GM19240 (cell line): ENCODE measurements around the gene CDAN1.

Source experiments
- DNase-seq: peaks from one replicate; pipeline ENCODE4 v3.0.0; 2011; ENCODE audit warnings: low spot score; ENCODE audit not compliant: insufficient read length

Gene CDAN1

DNA sequence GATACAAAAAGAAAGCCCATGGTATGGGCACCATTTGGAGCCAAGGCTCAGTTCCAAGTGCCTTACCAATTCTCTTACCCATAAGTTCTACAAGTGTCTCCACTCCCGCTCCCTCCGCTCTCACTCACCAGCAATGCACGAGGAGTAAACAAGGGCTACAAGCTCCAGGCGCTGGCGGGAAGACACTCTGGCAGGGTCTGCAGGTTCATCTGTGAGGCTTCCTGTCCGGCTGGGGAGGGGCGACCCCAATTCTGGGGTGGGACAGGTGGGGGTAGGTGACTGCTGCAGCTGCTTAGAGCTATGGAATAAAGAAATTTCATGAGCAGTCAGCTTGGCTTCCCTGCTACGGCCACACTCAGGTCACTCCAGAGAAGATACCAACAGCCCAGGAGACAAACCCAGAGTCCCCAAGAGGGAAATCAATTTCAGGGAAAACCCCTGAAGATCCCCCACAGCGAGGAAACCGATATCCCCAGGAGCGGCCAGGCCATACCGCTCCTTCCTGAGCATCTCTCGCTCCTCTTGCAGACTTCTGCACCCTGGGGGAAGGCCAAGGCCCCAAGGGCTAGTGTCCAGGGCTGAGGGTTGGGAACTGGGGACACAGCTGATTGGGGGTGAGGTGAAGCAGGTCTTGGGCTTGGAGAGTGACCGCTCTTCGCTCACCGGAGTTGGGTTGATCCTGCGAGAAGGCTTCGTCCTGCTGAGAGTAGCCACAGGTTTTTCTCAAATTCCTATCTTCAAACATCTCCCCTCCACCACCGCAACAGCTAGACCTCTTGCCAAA is 1.4 kb downstream of the CDAN1 start:
- no peak for DNase-seq

DNA sequence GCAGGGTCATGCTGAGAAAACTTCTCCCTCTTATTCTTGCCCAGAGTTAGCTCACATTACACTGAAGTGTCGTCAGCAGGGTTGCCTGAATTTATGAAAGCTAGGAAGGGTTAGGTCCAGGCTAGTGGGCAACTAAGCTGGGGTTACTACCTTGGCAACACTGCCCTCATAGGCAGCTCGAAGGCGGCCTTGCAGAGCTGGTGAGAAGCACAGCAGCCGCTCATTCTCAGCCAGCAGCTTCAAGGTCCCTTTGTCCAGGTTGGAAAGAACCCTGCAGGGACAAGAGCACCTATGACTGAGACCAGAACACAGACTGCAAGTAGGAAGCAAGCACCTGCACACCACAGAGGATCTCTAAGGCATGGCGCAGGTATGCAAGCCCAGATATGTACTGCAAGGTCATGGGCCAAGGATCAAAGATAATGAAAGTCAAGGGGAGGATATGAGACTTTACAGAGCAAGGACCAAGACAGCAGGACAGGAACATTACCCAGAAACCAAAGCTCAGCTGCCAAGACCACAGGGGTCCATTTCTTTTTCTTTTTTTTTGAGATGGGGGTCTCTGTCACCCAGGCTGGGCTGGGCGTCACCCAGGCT is 2.8 kb downstream of the CDAN1 start:
- no peak for DNase-seq

DNA sequence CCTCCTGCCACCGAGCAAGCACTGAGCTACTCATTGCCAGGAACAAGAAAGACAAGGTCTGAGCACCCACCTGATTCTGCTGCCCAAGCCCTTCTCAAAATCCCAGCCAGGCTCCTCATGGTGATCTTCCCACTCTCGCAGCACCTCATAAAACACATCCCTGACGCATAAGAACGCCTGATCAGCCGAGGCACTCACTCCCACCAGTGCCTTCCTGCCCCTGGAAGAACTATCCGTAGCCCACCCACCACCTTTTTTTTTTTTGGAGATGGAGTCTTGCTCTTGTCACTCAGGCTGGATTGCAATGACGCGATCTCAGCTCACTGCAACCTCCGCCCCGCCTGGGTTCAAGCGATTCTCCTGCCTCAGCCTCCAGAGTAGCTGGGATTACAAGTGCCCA is 3.9 kb downstream of the CDAN1 start:
- DNase-seq, result no peak

DNA sequence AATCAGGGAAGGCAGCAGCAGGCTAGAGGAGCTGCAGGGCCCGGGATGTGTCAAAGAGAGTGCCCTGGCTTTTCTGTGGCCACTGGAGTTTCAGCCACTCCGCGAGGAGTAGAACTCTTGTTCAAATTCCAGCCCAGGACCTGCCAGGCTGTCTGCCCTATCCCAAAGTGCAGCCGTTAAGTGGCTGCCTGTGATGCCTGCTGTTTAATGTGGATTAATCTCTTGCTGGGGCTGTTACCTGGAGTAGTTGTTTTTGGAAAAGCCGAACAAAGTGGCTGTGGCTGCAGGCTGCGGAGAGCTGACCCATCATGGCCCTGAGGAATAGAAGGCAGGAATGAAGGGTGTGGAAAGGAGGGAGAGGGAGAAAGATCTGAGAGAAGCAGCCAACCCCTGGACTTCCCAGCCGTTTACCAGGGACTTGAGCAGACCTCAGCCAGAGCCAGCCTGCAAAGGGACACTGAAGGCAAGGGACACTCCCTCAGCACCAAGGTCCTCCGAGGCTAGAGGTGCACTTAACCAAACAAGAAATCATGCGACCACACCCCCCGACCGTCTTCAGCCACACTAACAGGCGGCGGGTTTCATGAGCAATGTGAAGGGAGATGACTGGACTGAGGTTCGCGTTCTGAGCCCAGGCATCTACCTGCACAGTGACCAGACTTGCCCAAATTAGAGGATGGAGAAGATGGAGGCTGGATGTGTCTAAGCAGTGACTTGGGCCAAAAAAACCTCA is 4.7 kb downstream of the CDAN1 start:
- no peak for DNase-seq

DNA sequence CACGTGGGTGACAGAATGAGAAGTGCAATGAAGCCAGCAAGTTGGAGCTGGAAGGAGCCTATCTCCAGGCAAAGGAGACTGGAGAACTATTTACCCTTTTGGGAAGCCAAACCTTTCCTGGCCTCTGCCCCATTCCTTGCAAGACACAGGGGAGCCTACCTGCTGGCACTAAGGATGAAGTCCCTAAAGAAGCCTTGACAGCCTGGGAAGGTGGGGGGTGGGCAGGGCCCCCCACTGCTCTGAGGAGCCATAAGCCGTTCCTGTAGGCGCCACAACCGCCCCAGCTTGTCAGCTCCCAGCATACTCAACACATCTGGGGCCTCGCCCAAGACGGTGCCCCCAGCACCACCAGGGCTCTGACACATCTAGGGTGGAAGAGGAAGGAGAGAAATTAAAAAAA is 5.5 kb downstream of the CDAN1 start:
- no peak for DNase-seq

DNA sequence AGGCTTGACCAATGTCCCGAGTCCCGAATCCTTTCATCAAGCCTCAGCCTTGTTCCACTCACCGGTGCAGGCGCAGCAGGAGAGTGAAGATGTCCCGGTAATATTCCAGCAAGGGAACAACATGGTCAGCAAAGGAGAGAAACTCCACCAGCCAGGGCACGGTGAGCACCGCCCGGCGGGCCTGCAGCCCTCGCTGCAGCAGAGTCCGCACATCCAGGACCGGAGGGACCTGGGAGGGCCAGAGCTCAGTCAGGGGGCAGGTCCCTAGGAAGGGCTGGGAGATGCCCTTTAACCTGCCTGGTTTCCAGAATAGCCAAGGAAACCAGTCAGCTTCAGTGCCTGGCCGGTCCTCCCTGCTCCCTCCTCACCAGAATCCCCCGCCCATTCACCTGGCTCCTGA is 6.4 kb downstream of the CDAN1 start:
- DNase-seq, result no peak

DNA sequence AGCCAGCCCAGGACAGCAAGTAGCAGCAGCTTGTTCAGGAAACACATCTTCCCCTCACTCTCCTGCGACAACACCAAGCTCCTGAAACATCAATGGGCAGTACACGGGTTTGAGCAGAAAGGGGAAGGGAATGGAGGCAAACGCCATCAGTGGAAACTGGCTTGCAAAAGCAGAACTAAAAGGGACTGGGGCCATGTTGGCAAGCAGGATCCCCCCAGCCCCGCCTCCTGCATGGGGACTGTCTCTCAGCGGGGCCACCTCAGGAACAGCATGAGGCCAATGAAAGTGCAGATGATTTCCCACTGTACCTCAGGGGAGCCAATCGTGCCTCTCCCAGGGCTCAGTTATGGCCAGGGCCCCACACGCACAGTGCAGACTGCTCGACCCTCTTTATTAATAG is 6.8 kb downstream of the CDAN1 start:
- DNase-seq, result no peak

DNA sequence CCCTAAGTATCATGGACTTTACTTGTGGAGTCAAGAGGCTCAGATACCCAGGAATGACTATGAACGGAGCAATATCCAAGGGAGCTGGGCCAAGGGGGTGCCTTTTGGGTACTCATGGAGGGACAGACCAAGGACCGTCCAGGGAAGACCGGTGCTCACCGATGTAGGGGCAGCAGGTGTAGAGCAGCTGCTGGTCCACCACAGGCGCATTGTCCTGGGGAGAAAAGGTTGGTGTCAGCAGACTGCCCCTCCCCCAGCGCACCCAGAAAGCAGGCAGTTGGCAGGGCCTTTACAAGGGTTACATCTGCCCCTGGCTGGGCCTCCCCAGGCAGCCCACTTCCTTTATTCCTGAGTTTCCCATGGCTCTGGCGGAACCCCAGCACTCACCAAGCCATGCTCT is 7.5 kb downstream of the CDAN1 start:
- DNase-seq, result no peak

DNA sequence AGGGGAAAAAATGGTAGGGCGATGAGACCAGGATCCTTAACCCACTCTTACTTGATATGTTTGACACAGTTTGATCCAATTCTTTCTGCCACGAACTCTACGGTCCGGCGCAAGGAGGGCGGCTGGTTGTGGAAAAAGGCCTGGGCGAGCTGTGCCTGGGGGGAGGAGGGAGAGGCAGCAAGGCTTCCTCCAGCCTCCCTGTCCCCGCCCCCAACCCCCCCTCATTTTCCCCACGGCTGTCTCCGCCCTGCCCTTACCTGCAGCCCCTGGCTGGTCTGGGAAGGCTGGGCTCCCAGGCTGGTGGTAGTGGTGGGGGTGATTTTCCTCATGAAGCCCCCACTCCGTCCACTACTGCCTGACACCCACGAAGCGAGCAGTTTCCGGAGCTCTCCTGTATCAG is 8.0 kb downstream of the CDAN1 start:
- DNase-seq, result no peak

DNA sequence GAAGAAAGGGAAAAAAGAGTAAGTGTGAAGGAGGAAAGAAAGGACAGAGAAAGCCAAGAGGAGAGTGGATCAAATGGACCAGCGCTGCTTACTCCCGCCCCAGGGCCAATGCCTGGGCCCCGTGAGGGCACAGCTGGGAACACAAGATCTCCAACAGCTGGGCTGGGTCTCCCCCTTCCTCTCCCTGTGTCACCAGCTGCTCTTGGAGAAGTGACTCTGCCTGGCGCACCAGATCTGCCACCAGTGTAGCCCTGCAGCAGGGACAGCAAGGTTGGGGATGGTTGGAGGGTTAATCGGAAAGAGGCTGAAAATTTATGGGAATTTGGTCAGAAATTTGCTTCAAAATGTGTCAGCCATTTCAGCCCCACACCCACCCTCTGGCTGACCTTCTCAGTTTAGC is 8.4 kb downstream of the CDAN1 start:
- no peak for DNase-seq

DNA sequence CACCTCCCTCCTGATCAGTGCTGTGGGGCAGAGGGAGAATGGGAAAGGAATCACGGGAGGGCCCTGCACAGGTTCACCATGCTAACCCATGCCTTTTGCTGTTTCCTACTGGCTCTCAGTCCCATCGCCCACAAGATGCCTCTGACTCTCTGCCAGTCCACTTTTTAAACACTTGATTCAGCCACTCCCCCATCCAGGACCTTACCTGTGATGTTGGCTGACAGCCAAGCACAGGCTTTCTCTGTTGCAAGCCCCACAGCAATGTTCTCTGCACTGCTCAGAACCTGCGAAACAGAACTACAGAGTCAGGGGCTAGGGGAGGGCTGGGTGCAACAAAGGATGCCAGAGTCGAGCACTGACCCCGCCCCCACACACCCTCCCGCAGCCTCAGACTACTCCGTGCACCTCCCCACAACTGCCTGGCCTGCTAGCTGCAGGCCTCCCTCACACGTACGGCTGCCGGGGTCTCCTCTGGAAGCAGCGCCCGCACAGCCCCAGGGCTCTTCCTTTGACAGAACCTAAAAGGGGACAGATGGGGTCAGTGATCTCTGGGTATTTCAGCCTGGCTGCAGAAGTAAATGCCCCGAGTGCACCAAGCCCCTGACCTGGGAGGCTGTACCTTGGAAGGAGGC is 9.1 kb downstream of the CDAN1 start:
- no peak for DNase-seq

DNA sequence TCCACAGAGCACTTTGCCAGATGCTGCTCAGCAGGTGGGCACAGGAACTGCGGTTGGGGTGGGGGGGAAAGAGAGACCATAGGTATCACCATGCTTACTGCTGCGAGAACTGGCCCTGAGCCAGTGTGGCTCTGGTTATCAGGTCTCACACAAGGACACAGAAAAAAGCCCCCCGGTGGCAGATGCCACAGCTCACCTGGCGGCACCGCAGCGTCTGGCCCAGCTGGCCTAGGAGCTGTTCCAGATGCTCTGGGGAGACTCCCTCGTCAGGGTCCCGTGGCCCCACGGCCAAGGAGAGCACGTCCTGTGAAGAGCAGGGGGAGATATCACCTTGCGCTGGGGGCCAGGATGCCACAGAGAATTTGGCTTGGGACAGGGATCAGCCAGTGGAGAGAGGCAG is 10.8 kb downstream of the CDAN1 start:
- DNase-seq, result no peak

DNA sequence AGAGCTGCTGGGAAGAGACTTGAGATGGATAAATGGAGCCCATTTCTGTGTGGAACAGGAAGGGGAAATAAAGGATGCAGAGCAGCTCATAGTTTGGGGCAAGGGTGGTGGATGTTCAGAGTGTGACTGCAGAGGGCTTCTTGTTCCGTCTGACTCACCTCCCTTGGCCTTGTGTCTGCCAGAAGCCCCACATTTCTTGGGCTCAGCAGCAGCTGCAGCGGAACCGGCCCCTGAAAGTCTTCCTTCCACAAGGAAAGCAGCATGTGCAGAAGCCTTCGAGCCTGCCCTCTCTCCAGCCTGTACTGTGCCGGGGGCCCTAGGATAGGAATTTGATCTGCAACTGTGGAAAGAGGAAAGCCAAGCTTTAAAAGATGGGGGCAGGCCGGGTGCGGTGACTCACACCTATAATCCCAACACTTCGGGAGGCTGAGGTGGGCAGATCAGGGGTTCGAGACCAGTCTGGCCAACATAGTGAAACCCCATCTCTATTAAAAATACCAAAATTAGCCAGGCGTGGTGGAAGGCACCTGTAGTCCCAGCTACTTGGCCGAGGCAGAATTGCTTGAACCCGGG is 11.5 kb downstream of the CDAN1 start:
- DNase-seq, result no peak

DNA sequence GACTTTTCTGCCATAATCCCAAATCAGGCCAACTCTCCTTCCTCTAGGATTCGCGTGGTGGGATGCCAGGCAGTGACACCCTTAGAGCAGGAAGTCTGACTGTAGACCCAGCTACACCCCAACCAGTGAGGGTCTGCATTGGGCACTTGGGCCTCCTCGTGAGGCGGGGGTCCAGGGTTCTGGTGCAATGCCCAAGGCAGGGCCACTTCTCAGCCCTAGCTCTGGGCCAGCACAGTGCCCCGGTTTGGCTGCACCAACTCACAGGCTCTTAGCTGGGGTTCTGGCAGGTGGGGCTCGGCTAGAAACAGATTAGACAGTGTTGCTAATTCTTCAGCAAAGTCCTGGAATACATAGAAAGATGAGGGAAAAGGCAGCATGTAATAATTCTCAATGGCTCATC is 12.7 kb downstream of the CDAN1 start:
- DNase-seq, result no peak

DNA sequence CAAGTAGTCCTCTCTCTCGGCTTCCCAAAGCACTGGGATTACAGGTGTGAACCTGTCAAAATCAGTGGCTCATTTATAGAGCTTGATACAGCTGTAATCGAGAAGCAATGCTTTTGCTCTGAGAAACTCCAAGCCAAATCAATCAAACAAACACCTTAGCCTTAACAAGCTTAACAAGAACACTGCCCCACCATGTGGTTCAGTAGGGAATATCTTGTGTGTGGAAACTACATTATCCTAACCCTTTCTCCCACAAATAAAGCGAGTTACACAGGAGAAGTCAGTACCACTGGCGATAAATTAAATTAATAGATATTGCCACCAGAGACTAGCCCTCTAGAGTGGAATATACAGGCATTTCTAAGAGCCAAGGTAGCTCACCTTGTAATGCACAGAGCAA is 13.9 kb downstream of the CDAN1 start:
- DNase-seq, result no peak

DNA sequence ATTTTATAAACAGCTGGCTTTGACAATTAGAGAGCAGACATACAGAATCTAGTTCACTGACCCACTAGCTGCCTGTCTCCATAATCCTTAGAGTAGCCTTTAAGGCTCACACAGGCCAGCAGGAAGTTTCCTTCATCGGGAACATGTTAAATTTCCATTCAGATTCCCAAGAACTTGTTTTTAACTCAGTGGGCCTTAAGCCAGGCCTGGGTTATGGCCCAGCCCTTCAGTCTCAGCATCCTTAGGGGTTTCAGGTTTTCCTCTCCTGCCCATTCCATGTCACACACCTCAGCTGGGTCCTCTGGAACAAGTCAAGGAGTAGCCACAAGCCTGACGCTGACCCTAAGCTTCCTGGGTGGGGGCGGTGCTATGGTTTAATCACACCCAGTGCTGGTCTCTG is 15.0 kb downstream of the CDAN1 start:
- DNase-seq, result no peak

DNA sequence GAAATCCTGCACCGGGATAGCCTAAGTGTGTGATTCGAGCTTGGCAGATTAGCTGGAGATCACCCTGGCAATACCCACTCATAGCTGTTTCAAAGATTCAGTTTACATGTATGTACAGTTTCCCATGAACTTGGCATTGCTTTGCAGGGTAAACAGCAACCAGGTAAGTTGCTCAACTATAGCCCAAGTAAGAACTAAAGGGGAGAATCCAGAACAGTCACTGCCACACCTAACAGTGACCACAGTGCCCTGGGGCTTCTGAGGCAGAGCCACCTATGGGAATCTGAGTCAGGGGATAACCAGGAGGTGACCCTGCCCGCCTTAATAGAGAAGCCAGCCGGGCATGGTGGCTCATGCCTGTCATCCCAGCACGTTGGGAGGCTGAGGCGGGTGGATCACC is 15.9 kb downstream of the CDAN1 start:
- DNase-seq, result no peak

DNA sequence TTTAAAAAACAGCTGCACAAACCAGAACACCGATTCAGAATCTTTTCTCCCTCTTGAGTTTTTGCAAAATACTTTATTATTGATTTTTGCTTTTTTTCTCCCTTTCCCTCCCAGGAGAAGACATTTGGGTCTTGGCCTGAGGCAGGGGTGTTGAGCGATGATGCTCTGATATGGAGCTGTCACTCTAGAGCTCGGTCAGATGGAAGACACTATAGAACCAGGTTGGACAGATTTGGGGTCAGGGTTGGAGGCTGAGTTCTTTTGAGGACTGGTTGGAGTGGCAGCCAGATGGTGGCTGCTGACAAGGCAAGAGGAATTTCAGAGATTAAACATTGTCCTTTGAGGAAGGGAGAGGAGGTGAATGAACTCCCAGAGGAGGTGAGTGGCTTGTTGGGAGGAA is 16.9 kb downstream of the CDAN1 start:
- no peak for DNase-seq

DNA sequence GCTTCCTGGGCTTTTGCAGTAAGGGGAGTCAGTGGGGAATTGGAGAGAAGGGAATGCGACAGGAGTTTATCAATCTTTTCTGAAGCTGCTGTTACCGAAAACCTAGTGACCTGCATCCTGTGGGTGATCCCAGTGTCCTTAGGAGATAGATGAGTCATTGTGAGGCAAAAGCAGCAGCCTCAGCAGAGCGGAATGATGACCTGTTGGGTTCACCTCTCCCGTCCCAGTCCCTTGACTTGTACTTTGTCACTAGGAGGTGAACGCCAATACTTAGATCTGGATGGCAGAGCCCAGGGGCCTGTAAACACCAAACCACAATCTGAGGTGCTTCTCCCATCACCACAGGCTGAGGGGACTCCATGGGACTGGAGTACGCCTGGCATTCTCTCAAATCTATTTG is 17.9 kb downstream of the CDAN1 start:
- DNase-seq, result no peak

DNA sequence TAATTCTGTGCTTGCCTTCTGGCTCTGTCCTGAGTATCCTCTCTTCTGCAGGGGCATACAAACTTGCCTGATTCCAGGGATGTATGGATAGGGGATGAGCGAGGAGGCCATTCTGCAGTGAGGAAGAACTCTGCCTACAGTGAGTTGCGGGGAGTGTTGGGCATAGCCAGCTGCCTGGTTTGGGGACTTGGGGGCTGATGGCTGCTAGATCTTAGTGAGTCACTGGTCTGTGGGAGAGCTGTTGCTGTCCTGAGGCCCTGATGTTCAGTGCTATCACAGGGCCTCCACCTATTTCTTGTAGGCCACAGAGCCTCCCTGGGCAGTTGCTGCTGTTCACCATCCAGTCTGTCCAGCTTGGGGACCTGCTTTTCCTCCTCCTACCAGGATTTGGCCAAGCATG is 20.3 kb downstream of the CDAN1 start:
- DNase-seq, result no peak

DNA sequence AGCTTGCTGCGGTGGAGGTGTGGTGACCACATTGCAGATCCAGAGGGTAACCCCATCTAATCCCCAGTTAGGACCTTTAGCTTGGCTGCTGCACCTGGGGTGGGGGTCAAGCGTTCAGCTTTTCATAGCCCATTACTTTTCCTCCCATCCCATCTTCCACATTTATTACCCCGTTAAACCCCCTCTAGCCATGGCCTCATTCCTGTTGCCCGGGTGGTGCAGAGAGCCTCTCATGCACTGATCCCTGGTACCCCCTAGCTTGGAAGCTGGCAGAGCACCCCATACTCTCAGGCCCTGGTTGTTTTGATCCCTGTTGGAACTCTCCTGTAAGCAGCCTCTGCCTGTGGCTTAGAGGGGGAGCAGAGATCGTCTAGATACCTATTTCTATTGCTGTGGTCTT is 20.8 kb downstream of the CDAN1 start:
- DNase-seq, result no peak

DNA sequence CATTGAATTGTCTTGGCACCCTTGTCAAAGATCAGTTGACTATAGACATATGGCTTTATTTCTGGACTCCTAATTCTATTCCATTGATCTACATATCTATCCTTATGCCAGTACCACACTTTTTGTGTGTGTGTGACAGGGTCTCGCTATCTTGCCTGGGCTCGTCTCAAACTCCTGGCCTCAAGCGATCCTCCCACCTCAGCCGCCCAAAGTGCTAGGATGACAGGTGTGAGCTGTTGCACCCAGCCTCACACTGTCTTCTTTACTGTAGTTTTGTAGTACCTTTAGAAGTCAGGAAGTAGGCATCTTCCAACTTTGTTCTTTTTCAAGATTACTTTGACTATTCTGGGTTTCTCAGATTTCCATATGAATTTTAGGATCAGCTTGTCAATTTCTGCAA is 24.3 kb downstream of the CDAN1 start:
- DNase-seq, result no peak
